HL-60 (cell line): Measurements from ENCODE around the gene CHRNA4.

Experiments used
- DNase-seq, 2 experiments: peaks; one replicate each; pipeline ENCODE4 v3.0.0-alpha.2; 2010 to 2020; ENCODE audit warnings: low read depth in 1 of 2, low spot score in 1 of 2
- H3K27ac ChIP-seq: fragments of 250-450 bp; sonication (Bioruptor Pico); replicated peaks from 2 replicates; pipeline ENCODE4 v1.5.1; 2020; ENCODE audit warnings: mild to moderate bottlenecking, moderate library complexity
- H3K27me3 ChIP-seq: fragments of 250-450 bp; sonication (Bioruptor Pico); 2 replicates; pipeline ENCODE4 v1.5.1; 2021; ENCODE audit warnings: mild to moderate bottlenecking, moderate library complexity; ENCODE audit not compliant: insufficient read depth, poor library complexity, severe bottlenecking
- H3K4me3 ChIP-seq: replicated peaks from 2 replicates; pipeline ENCODE4 v1.5.1; 2011; ENCODE audit warnings: mild to moderate bottlenecking, control low read depth, low read length; ENCODE audit not compliant: insufficient read depth
- CTCF ChIP-seq: IDR thresholded peaks from one replicate; pipeline ENCODE4 v1.5.1; 2011; ENCODE audit warnings: low read length, control low read depth, inconsistent platforms; ENCODE audit not compliant: insufficient read depth
- GABPA ChIP-seq: IDR thresholded peaks from 2 replicates; pipeline ENCODE4 v1.6.1; 2012; ENCODE audit warnings: low read depth
- POLR2AphosphoS5 ChIP-seq: IDR thresholded peaks from 2 replicates; pipeline ENCODE4 v1.6.1; 2012; ENCODE audit warnings: low read depth
- REST ChIP-seq: IDR thresholded peaks from 2 replicates; pipeline ENCODE4 v1.6.1; 2012; ENCODE audit warnings: low read depth; ENCODE audit not compliant: insufficient replicate concordance
- SPI1 ChIP-seq: IDR thresholded peaks from 2 replicates; pipeline ENCODE4 v1.6.1; 2012; ENCODE audit warnings: low read depth, mild to moderate bottlenecking, borderline replicate concordance

Gene CHRNA4

GRCh38 chr20:63362436-63363009, 1.4 kb upstream of the CHRNA4 start:
- no peak for DNase-seq
- Histone ChIP-seq H3K27ac (no peak overlapping the region), H3K4me3 (no peak overlapping the region), H3K27me3 (peaks cover 22% of the 10 kb centered on the region)
- TF ChIP-seq POLR2AphosphoS5 = no peak
- no peak for TF ChIP-seq GABPA
- no peak for TF ChIP-seq REST
- no peak for TF ChIP-seq CTCF
- TF ChIP-seq SPI1 = no peak

GRCh38 chr20:63361519-63362435, 628 bp upstream of the CHRNA4 start:
- TF ChIP-seq SPI1 (no peak), REST (no peak), CTCF (no peak), GABPA (no peak), POLR2AphosphoS5 (no peak)
- DNase-seq = no peak
- H3K27me3 ChIP-seq = peaks cover 22% of the 10 kb centered on the region
- no peak overlapping the region for H3K27ac ChIP-seq
- no peak overlapping the region for H3K4me3 ChIP-seq

- TF ChIP-seq CTCF = no peak
- no peak for TF ChIP-seq POLR2AphosphoS5
- no peak for TF ChIP-seq GABPA
- no peak for TF ChIP-seq REST
- TF ChIP-seq SPI1 = no peak
- no peak for DNase-seq
- Histone ChIP-seq H3K27me3 (peaks cover 22% of the 10 kb centered on the region), H3K4me3 (no peak overlapping the region), H3K27ac (no peak overlapping the region)
Measured at GRCh38 chr20:63359937-63360849, 956 bp downstream of the CHRNA4 start.
